K562 (cell line): ENCODE results near the gene SNCB.

Experiments
- BCL6 ChIP-seq: fragments of 250-450 bp; sonication (Bioruptor Pico); IDR thresholded peaks from 2 replicates; pipeline ENCODE4 v1.4.0; 2020
- JUNB ChIP-seq: fragments of 450-650 bp; formaldehyde crosslinking; conservative IDR thresholded peaks from 2 replicates; pipeline ENCODE4 v1.4.0; 2020; ENCODE audit warnings: mild to moderate bottlenecking
- NFIC ChIP-seq: fragments of 450-650 bp; IDR thresholded peaks from 2 replicates; pipeline ENCODE4 v1.6.1; 2017; ENCODE audit warnings: mild to moderate bottlenecking, inconsistent platforms
- NR3C1 ChIP-seq: sonication (generic); formaldehyde crosslinking; IDR thresholded peaks from 2 replicates; pipeline ENCODE4 v1.8.1; 2022; ENCODE audit warnings: missing genetic modification reagents
- SREBF2 ChIP-seq: sonication (generic); formaldehyde crosslinking; IDR thresholded peaks from 2 replicates; pipeline ENCODE4 v1.4.0; 2020; ENCODE audit warnings: mild to moderate bottlenecking, missing genetic modification reagents
- TAF1 ChIP-seq: IDR thresholded peaks from 2 replicates; pipeline ENCODE4 v1.6.1; 2011; ENCODE audit warnings: mild to moderate bottlenecking, low read length, moderate library complexity; ENCODE audit not compliant: insufficient read depth, control insufficient read depth, severe bottlenecking; ENCODE audit errors: extremely low read depth
- ZBTB33 ChIP-seq: sonication (generic); formaldehyde crosslinking; IDR thresholded peaks from 2 replicates; pipeline ENCODE4 v1.8.1; 2023; ENCODE audit warnings: mild to moderate bottlenecking, missing genetic modification reagents
- ZNF316 ChIP-seq: fragments of 450-650 bp; IDR thresholded peaks from 2 replicates; pipeline ENCODE4 v1.6.1; 2016
- TF ChIP-seq, protein P1 (sequence below), 3 experiments: IDR thresholded peaks in 2 of 3; conservative IDR thresholded peaks in 1 of 3; 2 replicates each; pipeline ENCODE4 v1.5.1; 2011 to 2012; ENCODE audit warnings: low read length in 3 of 3, mild to moderate bottlenecking in 3 of 3, control low read depth in 2 of 3, improper control_type of control experiment in 1 of 3, inconsistent platforms in 1 of 3, low read depth in 1 of 3, mixed read lengths in 1 of 3, moderate library complexity in 1 of 3; ENCODE audit not compliant: insufficient read depth in 2 of 3
- TF ChIP-seq, protein P2 (sequence below): fragments of 250-450 bp; sonication (Bioruptor Pico); IDR thresholded peaks from 2 replicates; pipeline ENCODE4 v1.5.1; 2021; ENCODE audit warnings: mild to moderate bottlenecking
- TF ChIP-seq, protein P3 (sequence below), 2 experiments: fragments of 200-800 bp in 1 of 2; sonication (Bioruptor generic) in 1 of 2; sonication (generic) in 1 of 2; formaldehyde crosslinking in 1 of 2; IDR thresholded peaks in 1 of 2; conservative IDR thresholded peaks in 1 of 2; 2 replicates each; pipeline versions ENCODE4 v1.5.0 to v1.6.1; 2016 to 2020; ENCODE audit warnings: missing compliant biosample characterization in 1 of 2, missing genetic modification characterization in 1 of 2, missing genetic modification reagents in 1 of 2

DNA sequence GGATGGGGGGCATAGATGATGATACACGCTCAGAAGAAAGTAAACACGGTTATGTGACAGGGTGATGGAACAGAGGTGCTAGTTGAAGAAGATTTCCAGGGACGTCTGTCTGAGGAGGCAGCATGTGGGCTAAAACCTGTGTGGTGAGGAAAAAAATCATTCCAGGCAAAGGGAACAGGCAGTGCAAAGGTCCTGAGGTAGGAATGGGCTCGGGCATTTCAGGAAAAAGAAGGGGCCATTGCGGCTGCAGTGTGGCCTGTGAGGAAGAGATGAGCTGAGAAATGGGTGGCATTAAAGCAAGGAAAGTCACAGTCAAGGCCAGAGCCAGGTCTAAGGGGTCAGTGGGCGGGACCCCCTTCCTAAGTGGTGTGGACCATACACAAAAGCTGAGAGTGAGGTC, 35.2 kb upstream of the SNCB start:
- TF ChIP-seq SREBF2 (CRISPR knock-in tag) (no peak), NR3C1 (CRISPR knock-in tag) (no peak), BCL6 (CRISPR knock-in tag) (no peak), ZBTB33 (CRISPR knock-in tag) (no peak), NFIC (no peak), ZNF316 (no peak), TAF1 (no peak), JUNB (no peak)
- TF ChIP-seq, protein P1, sequence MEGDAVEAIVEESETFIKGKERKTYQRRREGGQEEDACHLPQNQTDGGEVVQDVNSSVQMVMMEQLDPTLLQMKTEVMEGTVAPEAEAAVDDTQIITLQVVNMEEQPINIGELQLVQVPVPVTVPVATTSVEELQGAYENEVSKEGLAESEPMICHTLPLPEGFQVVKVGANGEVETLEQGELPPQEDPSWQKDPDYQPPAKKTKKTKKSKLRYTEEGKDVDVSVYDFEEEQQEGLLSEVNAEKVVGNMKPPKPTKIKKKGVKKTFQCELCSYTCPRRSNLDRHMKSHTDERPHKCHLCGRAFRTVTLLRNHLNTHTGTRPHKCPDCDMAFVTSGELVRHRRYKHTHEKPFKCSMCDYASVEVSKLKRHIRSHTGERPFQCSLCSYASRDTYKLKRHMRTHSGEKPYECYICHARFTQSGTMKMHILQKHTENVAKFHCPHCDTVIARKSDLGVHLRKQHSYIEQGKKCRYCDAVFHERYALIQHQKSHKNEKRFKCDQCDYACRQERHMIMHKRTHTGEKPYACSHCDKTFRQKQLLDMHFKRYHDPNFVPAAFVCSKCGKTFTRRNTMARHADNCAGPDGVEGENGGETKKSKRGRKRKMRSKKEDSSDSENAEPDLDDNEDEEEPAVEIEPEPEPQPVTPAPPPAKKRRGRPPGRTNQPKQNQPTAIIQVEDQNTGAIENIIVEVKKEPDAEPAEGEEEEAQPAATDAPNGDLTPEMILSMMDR (IDR thresholded peaks at IDR 0.05 in 2 of 3, conservative IDR thresholded peaks at IDR 0.05 in 1 of 3; ENCODE audit: insufficient read depth in 2 of 3, low read depth in 1 of 3, low read length in 3 of 3): no peak
- TF ChIP-seq, protein P2, sequence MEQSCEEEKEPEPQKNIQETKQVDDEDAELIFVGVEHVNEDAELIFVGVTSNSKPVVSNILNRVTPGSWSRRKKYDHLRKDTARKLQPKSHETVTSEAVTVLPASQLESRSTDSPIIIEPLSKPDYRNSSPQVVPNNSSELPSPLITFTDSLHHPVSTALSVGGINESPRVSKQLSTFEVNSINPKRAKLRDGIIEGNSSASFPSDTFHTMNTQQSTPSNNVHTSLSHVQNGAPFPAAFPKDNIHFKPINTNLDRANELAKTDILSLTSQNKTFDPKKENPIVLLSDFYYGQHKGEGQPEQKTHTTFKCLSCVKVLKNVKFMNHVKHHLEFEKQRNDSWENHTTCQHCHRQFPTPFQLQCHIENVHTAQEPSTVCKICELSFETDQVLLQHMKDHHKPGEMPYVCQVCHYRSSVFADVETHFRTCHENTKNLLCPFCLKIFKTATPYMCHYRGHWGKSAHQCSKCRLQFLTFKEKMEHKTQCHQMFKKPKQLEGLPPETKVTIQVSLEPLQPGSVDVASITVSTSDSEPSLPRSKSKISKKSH (CRISPR knock-in tag): no peak
- TF ChIP-seq, protein P3, sequence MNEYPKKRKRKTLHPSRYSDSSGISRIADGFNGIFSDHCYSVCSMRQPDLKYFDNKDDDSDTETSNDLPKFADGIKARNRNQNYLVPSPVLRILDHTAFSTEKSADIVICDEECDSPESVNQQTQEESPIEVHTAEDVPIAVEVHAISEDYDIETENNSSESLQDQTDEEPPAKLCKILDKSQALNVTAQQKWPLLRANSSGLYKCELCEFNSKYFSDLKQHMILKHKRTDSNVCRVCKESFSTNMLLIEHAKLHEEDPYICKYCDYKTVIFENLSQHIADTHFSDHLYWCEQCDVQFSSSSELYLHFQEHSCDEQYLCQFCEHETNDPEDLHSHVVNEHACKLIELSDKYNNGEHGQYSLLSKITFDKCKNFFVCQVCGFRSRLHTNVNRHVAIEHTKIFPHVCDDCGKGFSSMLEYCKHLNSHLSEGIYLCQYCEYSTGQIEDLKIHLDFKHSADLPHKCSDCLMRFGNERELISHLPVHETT (CRISPR knock-in tag; conservative IDR thresholded peaks at IDR 0.05 in 1 of 2, IDR thresholded peaks at IDR 0.05 in 1 of 2): no peak
